SJSA1 (cell line): Measurements from ENCODE around the gene PSMB2. TPM values are rescaled to one million over a fixed set of nuclear protein-coding genes. Genes with fewer than 3 reads are reported as not detected.

Source experiments
- DNase-seq, 2 experiments: peaks; one replicate each; pipeline ENCODE4 v3.0.0-alpha.2; 2015 to 2020; ENCODE audit warnings: low spot score in 2 of 2, low read depth in 1 of 2
- H3K27ac ChIP-seq: fragments of 250-450 bp; sonication (Bioruptor Pico); 2 replicates; pipeline ENCODE4 v1.5.1; 2020; ENCODE audit warnings: mild to moderate bottlenecking, moderate library complexity
- H3K27me3 ChIP-seq: fragments of 250-450 bp; sonication (Bioruptor Pico); replicated peaks from 2 replicates; pipeline ENCODE4 v1.5.1; 2020; ENCODE audit warnings: mild to moderate bottlenecking, moderate library complexity
- H3K36me3 ChIP-seq: fragments of 250-450 bp; sonication (Bioruptor Pico); 2 replicates; pipeline ENCODE4 v1.5.1; 2020; ENCODE audit warnings: mild to moderate bottlenecking
- H3K4me1 ChIP-seq: fragments of 250-450 bp; sonication (Bioruptor Pico); replicated peaks from 2 replicates; pipeline ENCODE4 v1.6.1; 2021; ENCODE audit warnings: mild to moderate bottlenecking
- H3K4me3 ChIP-seq: fragments of 250-450 bp; sonication (Bioruptor Pico); 2 replicates; pipeline ENCODE4 v1.5.1; 2020; ENCODE audit warnings: mild to moderate bottlenecking
- H3K9me3 ChIP-seq: fragments of 250-450 bp; sonication (Bioruptor Pico); replicated peaks from 2 replicates; pipeline ENCODE4 v1.5.1; 2020; ENCODE audit warnings: mild to moderate bottlenecking
- total RNA-seq: library from RNA; depleted of rRNA; stranded (reverse); fragments of >200 nt; shearing (Covaris generic); gene quantifications from 2 replicates; pipeline ENCODE4 v1.2.3, GENCODE V29; 2014

PSMB2 gene
- total RNA-seq, 1 experiment from 2014 or later: 48.3 TPM

DNA sequence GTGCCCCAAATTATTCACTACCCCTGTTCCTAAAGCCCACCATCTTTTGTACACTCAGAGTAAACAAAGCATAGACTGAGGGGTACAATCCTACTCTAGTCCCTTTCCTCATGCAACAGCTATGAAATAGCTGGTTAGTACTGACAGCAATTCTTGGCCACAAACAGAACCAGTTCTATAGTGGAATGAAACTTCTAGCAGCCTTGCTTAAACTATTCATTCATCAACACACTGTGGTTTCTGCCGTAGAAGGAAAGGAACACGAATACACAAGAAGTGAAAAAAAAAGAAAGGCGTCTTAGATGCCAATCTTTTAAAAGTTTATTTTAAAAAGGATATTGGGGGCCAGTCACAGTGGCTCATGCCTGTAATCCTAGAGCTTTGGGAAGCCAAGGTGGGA, 9.9 kb downstream of the PSMB2 start:
- H3K27me3 ChIP-seq: no peaks in the 10 kb centered on the region
- no peaks in the 10 kb centered on the region for H3K9me3 ChIP-seq
- H3K4me3 ChIP-seq: no peak overlapping the region
- H3K36me3 ChIP-seq: peaks cover 93% of the 10 kb centered on the region
- H3K27ac ChIP-seq: no peak overlapping the region
- no peaks in the 10 kb centered on the region for H3K4me1 ChIP-seq
- no peak for DNase-seq

DNA sequence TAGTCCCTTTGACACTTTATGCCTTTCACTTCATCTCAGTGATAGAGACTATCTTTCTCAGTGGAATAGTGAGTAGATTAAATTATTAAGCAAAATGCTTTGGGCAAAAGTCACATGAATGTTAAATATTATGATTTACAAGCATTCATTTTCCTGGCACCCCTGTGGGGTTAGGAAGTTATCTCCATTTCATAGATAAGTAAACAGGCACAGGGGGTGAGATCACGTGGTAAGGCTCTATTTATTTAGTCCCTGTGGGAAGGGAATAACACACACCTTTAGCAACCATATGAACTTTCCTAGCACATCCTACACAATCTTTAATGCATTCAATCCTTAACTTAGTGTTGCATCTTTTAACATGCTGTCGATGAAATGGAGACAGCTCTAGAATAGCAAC, 12.3 kb downstream of the PSMB2 start:
- Histone ChIP-seq H3K4me1 (no peaks in the 10 kb centered on the region), H3K9me3 (no peaks in the 10 kb centered on the region), H3K4me3 (no peak overlapping the region), H3K27me3 (no peaks in the 10 kb centered on the region), H3K27ac (no peak overlapping the region), H3K36me3 (peaks cover 89% of the 10 kb centered on the region)
- DNase-seq: no peak

DNA sequence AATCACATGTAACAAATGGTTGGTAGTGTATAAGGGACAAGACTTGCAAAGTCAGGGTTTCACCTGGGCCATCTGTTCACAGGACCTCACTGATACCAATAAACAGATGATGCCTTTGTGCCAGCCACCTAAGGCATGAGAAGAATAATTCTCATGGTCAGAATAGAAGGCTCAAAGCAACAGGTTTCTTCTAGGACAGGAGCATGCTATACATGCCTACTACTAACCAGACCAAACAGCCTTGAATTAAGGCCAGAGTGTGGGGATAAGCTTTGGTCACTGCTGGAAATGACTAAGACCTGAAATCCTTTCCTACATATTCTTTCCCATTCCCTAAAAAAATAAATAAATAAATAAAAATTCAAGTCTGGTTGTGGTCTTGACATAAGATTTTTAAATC, 17.5 kb downstream of the PSMB2 start:
- Histone ChIP-seq H3K27ac (no peak overlapping the region), H3K27me3 (no peaks in the 10 kb centered on the region), H3K36me3 (peaks cover 77% of the 10 kb centered on the region), H3K4me3 (no peak overlapping the region), H3K4me1 (no peaks in the 10 kb centered on the region), H3K9me3 (peaks cover 3% of the 10 kb centered on the region; the same call in 1 of the 2 replicates)
- DNase-seq: no peak

DNA sequence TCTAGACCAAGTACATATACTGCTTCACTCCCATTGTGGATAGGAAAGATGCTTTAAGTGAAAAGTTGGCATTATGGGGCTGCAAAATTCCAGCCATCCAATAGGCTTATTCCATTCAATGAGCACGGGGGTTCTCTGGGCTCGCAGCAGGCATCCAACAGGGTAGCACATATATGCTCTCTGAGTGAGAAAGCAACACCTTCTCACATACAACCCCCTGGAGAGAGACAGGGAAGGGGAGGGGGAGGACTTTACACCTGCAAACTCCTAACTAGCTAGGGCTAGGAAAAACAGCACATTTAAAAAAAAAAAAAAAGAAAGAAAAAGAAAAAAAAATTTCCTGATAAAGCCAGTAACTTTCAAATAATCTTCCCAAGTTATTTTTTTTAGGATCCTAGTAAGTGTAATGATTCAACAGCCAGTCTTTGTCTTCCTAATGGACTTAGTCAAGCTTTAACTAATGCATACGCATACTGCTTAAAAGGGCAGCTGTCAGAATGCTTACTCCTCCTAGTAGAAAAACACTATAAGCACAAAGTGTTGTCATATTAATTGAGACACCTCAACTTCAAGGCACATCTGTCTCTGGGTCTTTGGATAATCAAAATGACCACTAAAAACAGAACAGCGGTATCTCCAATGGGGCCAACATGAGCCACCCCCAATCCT, 18.7 kb downstream of the PSMB2 start:
- Histone ChIP-seq H3K9me3 (peaks cover 3% of the 10 kb centered on the region; the same call in 1 of the 2 replicates), H3K27ac (no peak overlapping the region), H3K4me3 (no peak overlapping the region), H3K27me3 (no peaks in the 10 kb centered on the region), H3K36me3 (peaks cover 80% of the 10 kb centered on the region), H3K4me1 (no peaks in the 10 kb centered on the region)
- DNase-seq: no peak

DNA sequence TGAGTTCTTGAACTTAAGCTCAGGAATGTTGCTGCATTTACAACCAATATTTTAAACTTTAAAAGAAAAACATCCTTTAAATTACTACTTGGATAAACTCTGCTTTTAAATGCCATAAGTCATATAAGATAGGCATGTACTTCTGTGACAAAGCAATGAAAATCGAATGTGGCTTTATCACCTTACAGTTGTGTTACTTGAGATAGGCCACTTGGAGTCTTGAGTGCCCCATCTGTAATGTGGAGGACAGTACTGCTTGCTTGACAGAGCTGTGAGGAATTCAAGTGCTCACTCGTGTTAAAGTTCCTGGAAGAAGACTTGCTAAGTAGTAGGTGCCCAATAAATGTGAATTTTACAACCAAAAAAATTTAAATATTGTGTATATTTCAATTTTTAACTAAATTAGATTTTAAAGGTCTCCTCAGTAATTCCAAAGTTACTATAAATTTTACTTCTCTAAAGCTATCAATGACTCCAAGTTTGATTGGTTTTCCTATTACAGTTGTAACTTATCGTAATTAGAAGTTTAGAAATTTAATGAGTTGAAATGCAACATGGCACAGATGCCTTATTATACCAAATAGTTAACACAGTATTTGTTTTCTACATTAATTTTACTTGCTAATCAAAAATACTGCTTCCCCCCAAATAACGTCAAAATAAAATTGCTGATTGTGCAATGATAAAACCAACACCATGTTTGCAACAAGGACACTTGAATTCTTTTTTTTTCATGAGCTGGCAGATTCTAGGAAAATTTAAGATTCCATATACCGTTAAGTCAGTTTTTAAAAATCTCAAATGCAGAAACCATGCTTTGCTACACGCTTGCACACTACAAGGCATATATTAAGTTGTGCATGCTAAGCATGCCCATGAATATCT, 21.8 kb downstream of the PSMB2 start:
- H3K36me3 ChIP-seq: peaks cover 84% of the 10 kb centered on the region

DNA sequence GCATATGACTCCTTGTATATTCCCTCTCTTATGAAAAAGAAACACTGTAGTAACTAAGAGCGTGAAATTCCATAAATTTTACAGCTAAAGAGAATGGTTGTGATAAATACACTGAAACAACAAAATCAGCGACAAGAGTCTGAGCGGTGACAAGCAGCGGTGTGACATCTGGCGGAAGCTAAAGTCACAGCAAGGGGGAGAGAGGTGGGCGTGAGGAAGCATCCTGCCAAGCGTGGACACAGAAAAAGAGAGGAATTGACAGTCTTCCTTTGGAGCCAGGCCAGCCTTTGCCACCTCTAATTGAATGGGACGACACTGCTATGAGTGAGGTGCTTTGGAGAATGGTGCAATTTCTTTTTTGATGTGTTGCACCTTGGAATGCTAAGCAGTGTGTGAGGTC, 25.9 kb downstream of the PSMB2 start:
- no peaks in the 10 kb centered on the region; the same call in 1 of the 2 replicates for H3K4me1 ChIP-seq
- H3K4me3 ChIP-seq: no peak overlapping the region
- peaks cover 83% of the 10 kb centered on the region for H3K36me3 ChIP-seq
- H3K27ac ChIP-seq: no peak overlapping the region
- no peaks in the 10 kb centered on the region for H3K27me3 ChIP-seq
- DNase-seq: no peak
- H3K9me3 ChIP-seq: no peaks in the 10 kb centered on the region

More for the DNA sequence above, 21.8 kb downstream of the PSMB2 start:
- no peaks in the 10 kb centered on the region for H3K27me3 ChIP-seq
- DNase-seq: no peak
- no peaks in the 10 kb centered on the region for H3K4me1 ChIP-seq
- no peak overlapping the region for H3K27ac ChIP-seq
- H3K9me3 ChIP-seq: peaks cover 3% of the 10 kb centered on the region; the same call in 1 of the 2 replicates
- H3K4me3 ChIP-seq: no peak overlapping the region

DNA sequence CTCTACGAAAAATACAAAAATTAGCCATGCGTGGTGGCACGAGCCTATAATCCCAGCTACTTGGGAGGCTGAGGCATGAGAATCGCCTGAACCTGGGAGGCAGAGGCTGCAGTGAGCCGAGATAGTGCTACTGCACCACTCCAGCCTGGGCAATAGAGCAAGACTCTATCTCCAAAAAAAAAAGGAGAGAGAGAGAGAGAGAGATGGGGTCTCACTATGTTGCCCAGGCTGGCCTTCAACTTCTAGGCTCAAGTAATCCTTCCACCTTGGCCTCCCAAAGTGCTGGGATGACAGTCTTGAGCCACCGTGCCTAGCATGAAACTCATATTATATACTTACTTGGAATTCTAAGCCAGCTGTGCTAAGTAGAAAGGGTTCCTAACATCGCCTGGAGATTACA, 29.7 kb downstream of the PSMB2 start:
- no peak overlapping the region for H3K27ac ChIP-seq
- peaks cover 82% of the 10 kb centered on the region for H3K36me3 ChIP-seq

DNA sequence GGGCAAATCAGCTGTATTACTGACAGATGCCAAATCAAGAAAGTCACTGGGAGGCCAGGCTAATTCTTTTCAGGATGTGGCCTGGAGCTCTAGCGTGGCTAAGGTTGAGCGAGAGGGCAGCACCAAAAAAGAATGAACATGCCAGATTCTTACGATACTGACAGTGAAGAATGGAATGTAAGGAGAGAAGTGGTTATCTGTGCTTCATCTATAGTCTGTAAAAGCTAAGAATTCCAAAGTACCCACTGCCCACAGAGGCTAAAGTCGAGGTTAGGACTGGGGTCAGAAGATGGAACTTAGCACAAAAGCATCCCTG, 35.5 kb downstream of the PSMB2 start:
- Histone ChIP-seq H3K9me3 (no peaks in the 10 kb centered on the region), H3K27me3 (no peaks in the 10 kb centered on the region), H3K4me1 (peaks cover 36% of the 10 kb centered on the region), H3K36me3 (peaks cover 80% of the 10 kb centered on the region), H3K4me3 (no peak overlapping the region), H3K27ac (peak overlapping the region; percentile 20)
- DNase-seq: peak; percentile 65 to 73

More for the DNA sequence above, 29.7 kb downstream of the PSMB2 start:
- Histone ChIP-seq H3K4me1 (peaks cover 12% of the 10 kb centered on the region), H3K27me3 (no peaks in the 10 kb centered on the region), H3K4me3 (no peak overlapping the region), H3K9me3 (no peaks in the 10 kb centered on the region)
- DNase-seq: no peak

DNA sequence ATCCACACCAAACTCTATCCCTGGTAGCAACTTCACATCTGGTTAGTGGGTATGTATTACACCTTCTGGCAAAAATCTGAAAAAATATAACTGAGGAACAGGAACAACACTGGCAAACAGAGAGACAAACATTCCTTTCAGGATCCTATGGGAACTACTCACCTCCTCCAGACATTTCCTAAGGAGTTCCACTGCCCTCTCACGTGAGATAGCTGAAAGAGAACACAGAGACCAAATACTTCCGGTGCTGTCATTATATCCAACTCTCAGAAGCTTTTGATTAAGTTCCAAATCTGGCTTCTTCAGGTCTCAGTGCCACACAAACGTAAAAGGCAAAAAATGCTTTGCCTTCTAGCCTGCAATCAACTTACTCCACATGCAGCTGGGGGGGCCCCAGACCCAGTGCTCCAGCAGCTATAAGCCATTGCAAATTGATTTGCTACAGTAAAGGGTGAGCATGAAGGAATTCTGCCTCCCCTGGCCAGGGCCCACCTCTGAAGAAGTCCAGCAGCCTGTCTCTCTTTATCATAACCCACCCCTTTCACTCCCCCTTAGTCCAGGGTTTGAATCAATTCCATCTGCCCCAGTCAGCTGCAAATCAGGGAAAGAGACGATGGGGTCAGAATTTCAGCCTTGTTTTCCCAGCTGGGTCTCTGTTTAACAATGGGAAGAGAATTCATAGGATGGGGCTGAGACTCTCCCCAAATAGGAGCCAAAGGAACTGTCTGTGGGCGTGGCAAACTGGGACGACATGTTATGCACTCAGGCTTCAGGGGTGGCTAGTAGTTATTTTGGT, 36.1 kb downstream of the PSMB2 start:
- Histone ChIP-seq H3K4me1 (peaks cover 36% of the 10 kb centered on the region), H3K9me3 (no peaks in the 10 kb centered on the region), H3K27me3 (no peaks in the 10 kb centered on the region), H3K27ac (peak overlapping the region; percentile 20), H3K36me3 (peaks cover 81% of the 10 kb centered on the region), H3K4me3 (no peak overlapping the region)
- DNase-seq: no peak

DNA sequence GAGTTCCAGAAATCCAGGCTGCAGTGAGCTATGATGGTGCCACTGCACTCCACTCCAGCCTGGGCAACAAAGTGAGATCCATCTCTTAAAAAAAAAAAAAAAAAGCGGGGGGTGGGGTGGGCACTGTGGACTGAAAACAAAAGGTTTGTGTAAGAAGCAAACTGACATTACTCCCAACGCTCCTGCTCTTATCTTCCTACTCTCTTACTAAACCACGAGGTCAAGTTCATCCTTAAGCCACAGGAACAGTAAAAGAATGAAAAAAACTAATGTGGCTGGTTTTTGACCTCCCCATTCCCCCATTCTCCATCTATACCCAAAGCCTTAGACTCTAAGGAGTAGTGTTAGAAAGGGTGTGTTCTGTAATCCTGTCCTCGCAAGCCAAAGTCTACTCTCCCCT, 37.4 kb downstream of the PSMB2 start:
- peaks cover 36% of the 10 kb centered on the region for H3K4me1 ChIP-seq
- no peaks in the 10 kb centered on the region for H3K27me3 ChIP-seq
- no peak overlapping the region for H3K4me3 ChIP-seq
- no peaks in the 10 kb centered on the region for H3K9me3 ChIP-seq
- no peak overlapping the region for H3K27ac ChIP-seq
- no peak for DNase-seq
- H3K36me3 ChIP-seq: peaks cover 85% of the 10 kb centered on the region

DNA sequence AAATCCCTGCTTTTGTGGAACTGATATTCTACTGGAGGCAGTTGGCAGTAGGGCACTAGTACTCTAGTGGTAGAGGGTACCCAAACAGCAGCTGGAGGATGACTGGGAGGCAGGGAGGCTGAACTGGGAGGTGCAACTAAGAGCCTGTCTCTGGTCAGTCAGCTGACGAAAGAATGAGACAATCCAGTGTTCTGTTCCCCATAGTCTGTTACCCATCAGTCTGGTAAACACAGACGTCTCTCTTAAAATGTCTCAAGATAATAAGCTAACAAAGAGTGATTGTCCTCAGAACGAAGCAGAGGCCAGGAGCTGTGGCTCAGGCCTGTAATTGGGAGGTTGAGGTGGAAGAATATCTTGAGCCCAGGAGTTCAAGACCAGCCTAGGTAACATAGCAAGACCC, 37.9 kb downstream of the PSMB2 start:
- H3K27me3 ChIP-seq: no peaks in the 10 kb centered on the region
- no peak for DNase-seq
- H3K4me1 ChIP-seq: peaks cover 36% of the 10 kb centered on the region
- no peak overlapping the region for H3K4me3 ChIP-seq
- no peak overlapping the region for H3K27ac ChIP-seq
- H3K9me3 ChIP-seq: no peaks in the 10 kb centered on the region
- H3K36me3 ChIP-seq: peaks cover 84% of the 10 kb centered on the region

DNA sequence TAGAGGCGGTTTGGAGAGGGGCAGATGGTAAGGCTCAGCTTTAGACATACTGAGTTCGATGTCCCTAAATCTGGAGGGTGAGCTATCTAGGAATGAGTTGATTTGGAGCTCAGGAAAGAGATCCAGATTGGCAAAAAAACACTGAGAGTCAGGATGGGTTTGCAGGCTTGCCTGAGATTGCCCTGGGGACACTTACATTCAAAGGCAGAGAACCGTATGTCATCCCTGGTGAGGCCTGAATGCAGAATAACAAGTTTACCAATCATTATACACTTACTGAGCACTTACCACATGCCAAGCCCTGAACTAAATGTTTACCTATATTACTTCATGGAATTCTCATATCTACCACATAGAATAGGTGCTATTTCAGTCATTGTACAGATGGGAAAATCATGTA, 40.7 kb downstream of the PSMB2 start:
- Histone ChIP-seq H3K27me3 (no peaks in the 10 kb centered on the region), H3K4me1 (peaks cover 14% of the 10 kb centered on the region), H3K27ac (no peak overlapping the region), H3K9me3 (no peaks in the 10 kb centered on the region), H3K36me3 (peaks cover 82% of the 10 kb centered on the region), H3K4me3 (no peak overlapping the region)
- DNase-seq: no peak

DNA sequence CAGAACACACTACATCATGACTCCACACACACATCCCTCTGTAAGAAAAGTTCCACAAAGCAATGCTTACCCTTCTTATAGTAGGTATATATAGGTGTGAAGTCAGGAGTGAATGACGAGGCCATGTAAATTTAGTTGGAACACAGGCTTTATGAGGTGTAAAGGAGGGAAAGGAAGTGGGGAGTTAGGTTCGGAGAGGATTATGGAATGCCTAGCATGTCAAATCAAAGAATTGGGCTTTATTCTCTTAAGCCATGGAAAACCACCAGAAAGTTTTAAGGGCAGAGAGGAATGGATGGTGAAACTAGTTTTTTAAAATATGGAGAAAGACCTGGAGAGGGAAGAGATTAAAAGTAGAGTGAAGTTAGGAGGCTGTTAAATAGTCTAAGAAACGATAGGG, 41.9 kb downstream of the PSMB2 start:
- Histone ChIP-seq H3K36me3 (peaks cover 71% of the 10 kb centered on the region), H3K4me1 (peaks cover 4% of the 10 kb centered on the region; the same call in 1 of the 2 replicates)
- no peak for DNase-seq

DNA sequence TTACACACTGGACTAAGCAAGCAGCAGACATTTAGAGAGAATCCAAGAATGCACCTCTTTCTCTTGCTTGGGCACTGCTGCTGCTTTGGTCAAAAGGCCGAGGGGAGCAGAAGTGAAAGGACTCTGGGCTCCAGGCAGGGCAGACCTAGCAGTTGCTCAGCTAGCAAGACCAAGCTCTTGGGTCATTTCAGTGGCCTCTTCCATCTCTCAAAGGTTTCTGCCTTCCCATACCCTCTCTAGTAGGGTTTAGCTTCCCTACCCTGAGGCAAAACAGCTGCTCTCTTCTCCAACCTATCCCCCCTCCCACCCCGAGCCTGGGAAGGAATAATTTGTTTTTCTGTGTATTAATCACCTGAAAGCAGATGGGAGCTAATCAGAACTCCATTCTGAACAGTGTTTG, 42.4 kb downstream of the PSMB2 start:
- Histone ChIP-seq H3K4me3 (no peak overlapping the region), H3K36me3 (peaks cover 67% of the 10 kb centered on the region), H3K9me3 (no peaks in the 10 kb centered on the region), H3K4me1 (no peaks in the 10 kb centered on the region), H3K27me3 (no peaks in the 10 kb centered on the region), H3K27ac (no peak overlapping the region)
- DNase-seq: no peak

More for the DNA sequence above, 41.9 kb downstream of the PSMB2 start:
- no peak overlapping the region for H3K4me3 ChIP-seq
- H3K27ac ChIP-seq: no peak overlapping the region
- no peaks in the 10 kb centered on the region for H3K9me3 ChIP-seq
- no peaks in the 10 kb centered on the region for H3K27me3 ChIP-seq
